Measurements from ENCODE around the gene MAP3K20.

GRCh38 chr2:173175222-173175621 lies 99.6 kb downstream of the MAP3K20 start:
- TF ChIP-seq EP300 (IDR thresholded peaks at IDR 0.05), result no peak
- TF ChIP-seq CTCF (IDR thresholded peaks at IDR 0.05), result no peak
- TF ChIP-seq POLR2A (IDR thresholded peaks at IDR 0.05), result no peak
